ENCODE results near the gene TESK1. TPM values are rescaled to one million over a fixed set of nuclear protein-coding genes. Genes with fewer than 3 reads are reported as not detected.

TESK1 gene
- total and polyA plus RNA-seq, 2 experiments from 2014 or later: 6.8 to 10.7 TPM

GRCh38 chr9:35649431-35650340, 44.6 kb downstream of the TESK1 start:
- no peaks in the 10 kb centered on the region; the same call in 2 of the 3 replicates for H3K9me3 Mint-ChIP-seq
- H3K27me3 ChIP-seq (ENCODE audit: insufficient read depth): no peaks in the 10 kb centered on the region
- H3K4me3 ChIP-seq: peak overlapping the region; percentile 54
- no peak for ATAC-seq
- H3K4me1 ChIP-seq (ENCODE audit: insufficient read depth): peaks cover 43% of the 10 kb centered on the region
- no peak overlapping the region for H3K27ac Mint-ChIP-seq
- H3K27me3 Mint-ChIP-seq (ENCODE audit: insufficient read depth, low read depth, poor library complexity): peaks cover 35% of the 10 kb centered on the region
- H3K27ac ChIP-seq (ENCODE audit: low read depth): no peak overlapping the region
- peak overlapping the region; percentile 96; the same call in 1 of the 2 replicates for H2AFZ ChIP-seq
- H4K20me1 ChIP-seq (replicated peaks; ENCODE audit: insufficient read depth): no peaks in the 10 kb centered on the region
- peak overlapping the region; percentile 79 for H3K4me2 ChIP-seq
- H3K4me3 Mint-ChIP-seq: peak overlapping the region; percentile 47; the same call in 1 of the 3 replicates
- no peak for DNase-seq (ENCODE audit: low spot score)
- TF ChIP-seq POLR2AphosphoS5 (IDR thresholded peaks at IDR 0.05; ENCODE audit: low read depth): no peak
- H3K36me3 ChIP-seq (ENCODE audit: insufficient read depth): no peaks in the 10 kb centered on the region
- H3K79me2 ChIP-seq (replicated peaks; ENCODE audit: insufficient read depth): no peaks in the 10 kb centered on the region
- H3K4me1 Mint-ChIP-seq: peaks cover 49% of the 10 kb centered on the region
- no peaks in the 10 kb centered on the region; the same call in 2 of the 3 replicates for H3K36me3 Mint-ChIP-seq (ENCODE audit: low read depth)
- no peaks in the 10 kb centered on the region for H3K9me2 ChIP-seq (ENCODE audit: insufficient read depth)
- H3F3A ChIP-seq (replicated peaks; ENCODE audit: low read depth): peaks cover 15% of the 10 kb centered on the region; the same call in 1 of the 2 replicates

- Mint-ChIP-seq H3K27ac (no peak within 1 kb of the TSS), H3K36me3 (ENCODE audit: low read depth) (no peaks in the 10 kb centered on the region; the same call in 2 of the 3 replicates), H3K27me3 (ENCODE audit: insufficient read depth, low read depth, poor library complexity) (peaks cover 31% of the 10 kb centered on the region), H3K9me3 (no peaks in the 10 kb centered on the region; the same call in 2 of the 3 replicates), H3K4me1 (peaks cover 48% of the 10 kb centered on the region), H3K4me3 (peak within 1 kb of the TSS; percentile 61)
- Histone ChIP-seq H3K27ac (ENCODE audit: low read depth) (no peak within 1 kb of the TSS), H4K20me1 (replicated peaks; ENCODE audit: insufficient read depth) (no peaks in the 10 kb centered on the region), H3K36me3 (ENCODE audit: insufficient read depth) (no peaks in the 10 kb centered on the region), H3K27me3 (ENCODE audit: insufficient read depth) (no peaks in the 10 kb centered on the region), H3K4me1 (ENCODE audit: insufficient read depth) (peaks cover 39% of the 10 kb centered on the region), H3K4me2 (peak within 1 kb of the TSS; percentile 79), H3K79me2 (replicated peaks; ENCODE audit: insufficient read depth) (no peaks in the 10 kb centered on the region), H2AFZ (peak within 1 kb of the TSS; percentile 96), H3F3A (replicated peaks; ENCODE audit: low read depth) (peaks cover 11% of the 10 kb centered on the region; the same call in 1 of the 2 replicates), H3K4me3 (peak within 1 kb of the TSS; percentile 54), H3K9me2 (ENCODE audit: insufficient read depth) (no peaks in the 10 kb centered on the region)
- TF ChIP-seq POLR2AphosphoS5 (IDR thresholded peaks at IDR 0.05; ENCODE audit: low read depth) (peak; percentile 20; the same call in 1 of the 2 replicates), EZH2phosphoT487 (IDR thresholded peaks at IDR 0.05; ENCODE audit: unreplicated experiment) (no peak)
- DNase-seq (ENCODE audit: low spot score) (peak; percentile 75), ATAC-seq (peak; percentile 5)
Measured at GRCh38 chr9:35650341-35651158, 45.5 kb downstream of the TESK1 start, which contains the start of gene SIT1. Gene SIT1, minus strand, starts transcription at chr9:35650931. Its CDS starts 78 bp downstream, at chr9:35650853.

GRCh38 chr9:35651956-35652828, 47.1 kb downstream of the TESK1 start:
- no peak overlapping the region for H3K4me2 ChIP-seq
- no peak overlapping the region for H3K4me3 Mint-ChIP-seq
- H3K4me1 ChIP-seq (ENCODE audit: insufficient read depth): peaks cover 35% of the 10 kb centered on the region
- no peak overlapping the region for H3K27ac ChIP-seq (ENCODE audit: low read depth)
- DNase-seq (ENCODE audit: low spot score) (no peak), ATAC-seq (no peak)
- H3K79me2 ChIP-seq (replicated peaks; ENCODE audit: insufficient read depth): no peaks in the 10 kb centered on the region
- H3K27ac Mint-ChIP-seq: no peak overlapping the region
- H3K9me3 Mint-ChIP-seq: no peaks in the 10 kb centered on the region; the same call in 2 of the 3 replicates
- no peaks in the 10 kb centered on the region; the same call in 1 of the 2 replicates for H4K20me1 ChIP-seq (replicated peaks; ENCODE audit: insufficient read depth)
- peaks cover 55% of the 10 kb centered on the region for H3K4me1 Mint-ChIP-seq
- no peak overlapping the region for H3K4me3 ChIP-seq
- no peaks in the 10 kb centered on the region for H3K9me2 ChIP-seq (ENCODE audit: insufficient read depth)
- H2AFZ ChIP-seq: no peak overlapping the region
- H3F3A ChIP-seq (replicated peaks; ENCODE audit: low read depth): peaks cover 12% of the 10 kb centered on the region; the same call in 1 of the 2 replicates
- peaks cover 3% of the 10 kb centered on the region; the same call in 1 of the 2 replicates for H3K27me3 ChIP-seq (ENCODE audit: insufficient read depth)
- H3K36me3 ChIP-seq (ENCODE audit: insufficient read depth): no peaks in the 10 kb centered on the region
- peaks cover 38% of the 10 kb centered on the region for H3K27me3 Mint-ChIP-seq (ENCODE audit: insufficient read depth, low read depth, poor library complexity)
- H3K36me3 Mint-ChIP-seq (ENCODE audit: low read depth): peaks cover 2% of the 10 kb centered on the region; the same call in 1 of the 3 replicates
- TF ChIP-seq REST (IDR thresholded peaks at IDR 0.05; ENCODE audit: unreplicated experiment) (no peak), JUNB (IDR thresholded peaks at IDR 0.05; ENCODE audit: unreplicated experiment) (no peak), ETS1 (IDR thresholded peaks at IDR 0.05) (no peak), STAT1 (IDR thresholded peaks at IDR 0.05; ENCODE audit: unreplicated experiment) (no peak), ZNF331 (CRISPR knock-in tag; IDR thresholded peaks at IDR 0.05; ENCODE audit: low read depth) (no peak), EZH2phosphoT487 (IDR thresholded peaks at IDR 0.05; ENCODE audit: unreplicated experiment) (no peak), EZH2 (IDR thresholded peaks at IDR 0.05; ENCODE audit: low read depth, unreplicated experiment) (no peak), CREB1 (CRISPR knock-in tag; IDR thresholded peaks at IDR 0.05; ENCODE audit: low read depth) (no peak), POLR2AphosphoS5 (IDR thresholded peaks at IDR 0.05; ENCODE audit: low read depth) (no peak)
